PC-9 (cell line): ENCODE measurements around the gene ASTN2.

ENCODE experiments used
- EZH2 ChIP-seq: fragments of 200-600 bp; sonication (generic); IDR thresholded peaks from 2 replicates; pipeline ENCODE4 v1.8.0; 2017; ENCODE audit warnings: antibody characterized with exemption, low read depth
- TF ChIP-seq, protein P1 (sequence below): fragments of 200-600 bp; sonication (generic); conservative IDR thresholded peaks from 2 replicates; pipeline ENCODE4 v1.6.1; 2017; ENCODE audit warnings: mixed run types, antibody characterized with exemption, mild to moderate bottlenecking, moderate library complexity

DNA sequence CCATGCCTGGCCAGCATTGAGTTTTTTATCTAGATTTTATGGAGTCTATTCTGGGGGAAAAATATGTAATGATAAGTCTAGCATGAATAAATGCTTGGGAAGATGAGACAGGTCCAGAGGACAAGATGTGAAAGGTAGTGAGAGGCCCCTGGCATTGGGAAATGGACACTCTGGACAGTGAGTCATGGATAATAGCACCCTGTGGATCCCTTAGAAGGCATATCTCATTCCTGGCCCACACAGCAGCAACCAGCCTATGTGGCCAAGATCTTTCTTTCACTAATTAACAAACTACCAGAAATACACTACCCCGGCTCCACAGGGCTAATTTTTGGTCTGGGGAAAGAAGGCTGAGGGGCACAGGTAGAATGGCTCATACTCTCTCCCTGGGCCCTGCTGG is 371.7 kb downstream of the ASTN2 start:
- TF ChIP-seq, protein P1, sequence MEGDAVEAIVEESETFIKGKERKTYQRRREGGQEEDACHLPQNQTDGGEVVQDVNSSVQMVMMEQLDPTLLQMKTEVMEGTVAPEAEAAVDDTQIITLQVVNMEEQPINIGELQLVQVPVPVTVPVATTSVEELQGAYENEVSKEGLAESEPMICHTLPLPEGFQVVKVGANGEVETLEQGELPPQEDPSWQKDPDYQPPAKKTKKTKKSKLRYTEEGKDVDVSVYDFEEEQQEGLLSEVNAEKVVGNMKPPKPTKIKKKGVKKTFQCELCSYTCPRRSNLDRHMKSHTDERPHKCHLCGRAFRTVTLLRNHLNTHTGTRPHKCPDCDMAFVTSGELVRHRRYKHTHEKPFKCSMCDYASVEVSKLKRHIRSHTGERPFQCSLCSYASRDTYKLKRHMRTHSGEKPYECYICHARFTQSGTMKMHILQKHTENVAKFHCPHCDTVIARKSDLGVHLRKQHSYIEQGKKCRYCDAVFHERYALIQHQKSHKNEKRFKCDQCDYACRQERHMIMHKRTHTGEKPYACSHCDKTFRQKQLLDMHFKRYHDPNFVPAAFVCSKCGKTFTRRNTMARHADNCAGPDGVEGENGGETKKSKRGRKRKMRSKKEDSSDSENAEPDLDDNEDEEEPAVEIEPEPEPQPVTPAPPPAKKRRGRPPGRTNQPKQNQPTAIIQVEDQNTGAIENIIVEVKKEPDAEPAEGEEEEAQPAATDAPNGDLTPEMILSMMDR: no peak
- no peak for TF ChIP-seq EZH2
